Peyer's patch (tissue), 4 donors: ENCODE measurements around the gene TEKTIP1.

ENCODE experiments used
- CTCF ChIP-seq, 6 experiments: fragments of 450-650 bp in 4 of 6; fragments of 200-600 bp in 2 of 6; sonication (generic) in 1 of 6; IDR thresholded peaks; one replicate each; pipeline ENCODE4 v1.5.1; 2017 to 2019; ENCODE audit warnings: antibody characterized with exemption in 6 of 6, mild to moderate bottlenecking in 3 of 6, moderate library complexity in 1 of 6
- POLR2A ChIP-seq, 2 donors: fragments of 450-650 bp; IDR thresholded peaks; one replicate each; pipeline ENCODE4 v1.5.1; 2017; ENCODE audit warnings: antibody characterized with exemption in 2 of 2, mild to moderate bottlenecking in 2 of 2, moderate library complexity in 2 of 2

- TF ChIP-seq POLR2A (IDR thresholded peaks at IDR 0.05) = no peak
- no peak for TF ChIP-seq CTCF (IDR thresholded peaks at IDR 0.05)
Observed at GRCh38 chr19:3507371-3508120, 31.4 kb upstream of the TEKTIP1 start.
